Adipose tissue (tissue), 3 donors: Measurements from ENCODE around the gene SUSD4. TPM values are rescaled to one million over a fixed set of nuclear protein-coding genes. Genes with fewer than 3 reads are reported as not detected.

Source experiments
- H3K27ac ChIP-seq: one replicate; pipeline ENCODE4 v1.5.1; 2013; ENCODE audit warnings: low read depth, low read length
- whole genome bisulfite sequencing, 3 donors: extraction: QIAGEN DNeasy Blood & Tissue Kit; methylation state at CpG; one replicate each; pipeline ENCODE4 v1.1.7; 2013; 5-methylcytosine and 5-hydroxymethylcytosine counted together
- polyA plus RNA-seq, 3 donors: library from polyadenylated mRNA; stranded (reverse); fragments of 200-250 nt; gene quantifications; one replicate each; pipeline ENCODE4 v1.2.3, GENCODE V29; 2013
- donor health status: healthy with polysubstance abuse.
- donor health status: Bipolar disorder and iron deficiency.
- donor health status: healthy.

SUSD4 gene
- polyA plus RNA-seq, 3 donors: 0.91 to 6.8 (median 5.6) TPM

DNA sequence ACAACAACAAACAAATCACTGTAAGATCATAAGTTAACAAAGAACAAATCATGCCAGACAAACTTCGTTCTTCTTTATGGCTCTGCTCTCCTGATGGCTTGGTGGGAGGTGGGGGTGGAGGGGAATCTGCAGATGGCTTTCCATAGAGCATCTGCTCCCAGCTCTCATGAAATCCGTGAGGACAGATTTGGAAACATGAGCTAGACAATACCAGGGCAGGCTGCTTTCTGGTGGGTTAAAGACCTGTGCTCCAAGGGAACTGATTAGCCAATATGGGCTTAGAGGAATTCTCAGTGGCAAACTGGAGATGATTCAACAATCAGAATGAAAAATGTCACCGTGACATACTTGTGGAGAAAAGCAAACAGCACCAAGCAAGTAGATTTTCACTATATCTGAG is 151.5 kb downstream of the SUSD4 start:
- no peak overlapping the region for H3K27ac ChIP-seq
- 83 to 86% (median 86%) methylated on average over 3 of the region's 3 CpGs for WGBS, 3 donors

DNA sequence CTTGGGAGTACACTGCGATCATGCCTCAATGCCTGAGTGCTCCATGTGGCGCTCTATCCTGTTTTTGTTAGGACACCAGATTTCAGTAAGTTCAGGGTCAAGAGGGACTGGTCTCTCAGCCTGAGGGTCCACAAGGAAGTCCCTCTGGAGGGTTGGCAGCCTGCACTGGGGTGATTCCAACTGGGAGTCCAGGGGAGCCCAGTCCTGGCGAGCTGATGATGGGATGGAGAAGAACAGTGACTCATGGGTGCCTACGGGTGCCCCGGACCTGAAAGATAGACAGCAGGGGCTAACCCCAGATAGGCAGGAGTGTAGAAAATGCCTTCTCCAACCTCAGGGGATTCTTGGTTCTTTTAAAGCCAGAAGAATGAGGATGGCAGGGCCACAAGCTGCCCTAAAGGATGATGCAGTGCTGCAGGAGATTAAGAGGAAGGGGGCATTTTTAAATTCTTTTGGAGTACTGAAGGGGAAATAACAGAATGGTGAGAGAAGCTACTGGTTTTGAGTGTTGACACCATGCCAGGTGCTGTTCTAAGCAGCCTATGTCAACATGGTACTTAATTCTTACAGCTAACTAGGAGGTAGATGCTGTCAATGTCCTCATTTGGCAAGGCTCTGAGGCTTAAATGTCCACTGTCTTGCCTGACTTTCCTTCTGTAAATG is 152.5 kb downstream of the SUSD4 start:
- 94 to 95% (median 94%) methylated on average over 5 of the region's 5 CpGs for WGBS, 3 donors

DNA sequence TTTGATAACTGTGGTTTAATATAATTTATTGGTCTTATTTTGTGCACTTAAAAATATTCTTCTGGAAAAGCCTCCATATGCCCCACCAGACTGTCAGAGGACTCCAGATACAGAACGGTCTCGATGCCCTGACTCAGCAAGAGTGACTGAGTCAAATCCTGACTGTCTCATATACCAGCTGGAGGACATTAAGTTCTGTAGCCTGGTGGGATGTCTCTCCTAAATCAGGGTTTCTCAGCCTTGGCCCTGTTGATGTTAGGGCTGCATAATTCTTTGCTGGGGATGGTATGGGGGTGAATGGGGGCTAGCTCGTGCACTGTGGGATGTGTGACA is 153.2 kb downstream of the SUSD4 start:
- 84 to 92% (median 90%) methylated on average over 3 of the region's 3 CpGs for WGBS, 3 donors

More for the DNA sequence above, 152.5 kb downstream of the SUSD4 start:
- H3K27ac ChIP-seq: no peak overlapping the region

DNA sequence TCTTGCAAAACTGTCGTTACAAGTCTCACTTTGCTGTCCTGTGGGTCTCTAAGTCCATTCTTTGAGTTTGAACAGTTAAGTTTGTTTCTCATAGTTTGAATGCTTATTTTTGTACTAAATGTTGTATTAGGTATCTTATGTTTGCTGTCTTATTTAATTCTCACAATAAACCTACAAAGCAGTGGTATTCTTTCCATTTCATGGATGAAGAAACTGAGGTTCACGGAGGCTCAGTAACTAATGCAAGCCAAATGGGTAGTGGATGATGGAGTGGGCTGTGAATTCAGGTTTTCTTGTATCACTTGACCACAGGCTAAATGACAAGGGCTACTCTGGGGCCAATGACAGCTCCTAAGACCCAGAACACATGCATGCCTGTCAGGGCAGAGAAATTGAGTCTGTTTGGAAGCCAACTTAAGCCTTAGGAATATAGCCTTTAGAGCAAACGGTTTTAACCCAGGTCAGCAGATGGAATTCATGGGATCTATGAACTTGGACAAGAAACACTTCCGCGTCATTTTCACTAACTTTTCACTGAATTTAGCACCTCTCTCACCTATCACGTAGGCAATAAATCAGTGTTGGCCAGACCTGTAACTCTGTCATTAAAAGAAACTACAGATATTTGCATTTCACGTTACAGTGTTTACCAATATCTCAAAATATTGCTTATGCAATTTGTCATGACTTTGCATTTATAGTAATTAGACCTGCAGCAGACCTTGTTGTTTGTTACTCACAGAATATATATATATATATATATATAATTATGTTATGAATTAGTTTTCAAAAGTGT is 153.8 kb downstream of the SUSD4 start:
- WGBS, 3 donors: 84 to 90% (median 88%) methylated on average over 7 of the region's 7 CpGs
- H3K27ac ChIP-seq: no peak overlapping the region

More for the DNA sequence above, 153.2 kb downstream of the SUSD4 start:
- no peak overlapping the region for H3K27ac ChIP-seq

DNA sequence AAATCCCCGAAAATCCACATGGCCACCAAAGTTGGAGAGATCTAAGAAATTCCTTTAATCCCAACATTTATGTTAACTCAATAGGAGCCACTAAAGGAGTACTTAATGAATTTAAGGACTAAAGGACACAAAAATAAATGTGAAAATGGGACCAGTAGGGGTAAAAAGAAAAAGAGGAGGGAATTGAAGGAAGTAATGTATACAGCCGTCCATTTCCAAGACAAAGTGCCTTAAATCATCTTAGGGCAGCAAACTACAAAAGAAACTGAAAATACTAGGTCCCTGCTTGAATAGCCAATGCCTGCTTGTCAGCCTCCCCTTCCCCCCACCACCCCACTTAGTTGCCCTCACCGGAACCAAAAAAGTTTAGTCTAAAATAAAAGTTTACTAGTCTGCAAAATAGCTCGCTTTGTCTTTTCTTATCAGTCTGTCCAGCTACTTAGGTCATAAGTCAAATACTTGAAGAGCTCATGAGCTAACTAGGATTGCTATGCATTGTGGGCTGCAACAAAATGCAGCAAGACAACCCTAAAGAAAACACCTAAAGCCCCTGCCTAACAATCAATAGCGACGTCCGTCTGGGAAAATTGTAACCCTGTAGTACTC is 154.6 kb downstream of the SUSD4 start:
- 67 to 74% (median 73%) methylated on average over 7 of the region's 7 CpGs for WGBS, 3 donors
- H3K27ac ChIP-seq: no peak overlapping the region

DNA sequence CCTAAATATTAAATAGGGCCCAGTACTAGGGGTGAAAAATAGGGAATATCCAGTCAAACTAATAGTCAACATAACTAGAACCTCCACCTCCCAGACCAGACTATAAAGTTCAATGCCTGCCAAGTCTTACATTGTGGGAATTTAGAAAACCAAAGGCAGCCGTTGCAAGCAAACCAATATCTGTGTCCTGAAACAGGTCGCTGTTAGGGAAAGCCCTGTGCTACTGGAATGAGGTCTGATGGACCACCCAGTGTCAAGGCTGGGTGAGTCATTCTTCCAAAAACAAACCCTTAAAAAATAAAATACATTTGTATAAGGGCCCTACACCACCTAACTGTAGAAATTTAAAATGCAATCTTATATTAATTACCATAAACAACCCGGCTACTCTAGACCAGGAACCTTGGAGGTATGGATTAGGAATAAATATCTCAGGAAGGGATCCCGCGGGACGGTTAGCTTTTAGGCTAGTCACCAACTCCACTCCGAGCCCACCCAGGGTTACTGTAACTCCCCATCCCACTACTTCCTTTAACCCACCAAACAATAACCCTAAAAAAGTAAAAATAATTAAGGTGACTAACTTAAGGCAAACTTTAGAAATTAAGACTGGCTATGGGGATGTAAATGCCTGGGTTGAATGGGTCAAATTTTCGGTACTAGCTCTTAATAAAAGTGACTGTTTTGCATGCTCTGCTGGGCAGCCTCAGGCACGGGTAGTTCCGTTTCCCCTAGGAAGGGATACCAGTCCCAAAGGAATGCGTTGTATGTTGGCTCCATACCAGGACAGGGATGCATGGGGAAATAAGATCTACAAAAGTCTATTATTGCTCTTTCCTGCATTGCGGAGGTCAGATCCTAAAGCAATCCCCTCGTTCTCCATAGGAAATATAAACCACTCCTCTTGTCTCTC is 155.6 kb downstream of the SUSD4 start:
- 59 to 73% (median 67%) methylated on average over 13 of the region's 13 CpGs for WGBS, 3 donors

DNA sequence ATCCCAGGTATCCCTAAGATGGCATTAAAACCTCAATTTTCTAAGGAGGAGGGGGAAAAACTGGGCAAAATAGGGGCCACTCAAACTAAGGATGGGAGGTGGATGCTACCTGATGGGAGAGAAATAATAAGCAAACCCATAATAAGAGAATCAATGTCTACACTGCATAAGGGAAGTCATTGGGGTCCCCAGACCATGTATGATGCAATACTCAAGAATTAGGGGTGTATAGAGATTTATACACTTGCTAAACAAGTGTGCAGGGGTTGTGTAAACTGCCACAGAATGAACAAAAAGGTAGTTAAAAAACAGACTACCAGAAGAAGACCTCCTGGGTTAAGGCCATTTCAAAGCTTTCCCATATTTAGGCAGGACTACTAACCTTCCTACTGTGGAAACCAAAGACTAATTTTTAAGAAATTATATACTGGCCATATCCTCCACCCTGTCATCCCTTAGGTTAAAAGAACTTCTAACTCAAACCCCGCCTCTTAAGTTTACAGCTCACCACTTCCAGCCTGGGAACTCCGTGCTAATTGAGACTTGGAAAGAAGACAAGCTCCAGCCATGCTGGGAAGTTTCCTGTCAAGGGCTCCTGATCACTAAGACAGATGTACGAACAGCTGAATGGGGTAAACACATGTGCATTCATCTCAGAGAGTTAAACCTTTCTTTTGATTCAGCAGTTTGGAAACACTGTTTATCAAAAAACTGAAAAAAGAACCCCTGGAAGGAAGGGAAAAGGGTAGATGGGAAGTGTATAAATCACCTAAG is 156.5 kb downstream of the SUSD4 start:
- WGBS, 3 donors: 46 to 61% (median 56%) methylated on average over 3 of the region's 3 CpGs
- no peak overlapping the region for H3K27ac ChIP-seq

More for the DNA sequence above, 155.6 kb downstream of the SUSD4 start:
- H3K27ac ChIP-seq: no peak overlapping the region

DNA sequence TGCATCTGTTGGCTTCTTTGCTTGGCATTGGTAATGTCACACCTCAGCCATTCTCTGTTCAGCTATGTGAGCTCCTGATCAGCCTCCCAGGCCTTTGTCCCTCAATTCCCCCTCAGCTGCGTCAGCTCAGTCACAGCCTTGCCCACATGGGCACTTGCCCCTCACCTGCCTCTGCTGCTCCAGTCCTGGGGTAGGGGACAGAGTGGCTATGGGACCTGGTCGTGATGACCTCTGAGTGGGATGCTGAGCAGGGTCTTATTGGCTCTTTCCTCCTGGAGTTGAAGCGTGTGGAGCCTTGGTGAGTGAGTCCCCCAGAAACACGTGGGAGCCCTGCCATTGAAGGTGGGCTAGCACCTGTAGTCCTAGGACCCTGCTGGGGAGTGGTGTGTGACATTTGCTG is 159.6 kb downstream of the SUSD4 start:
- 87 to 91% (median 90%) methylated on average over 4 of the region's 4 CpGs for WGBS, 3 donors
- H3K27ac ChIP-seq: no peak overlapping the region

DNA sequence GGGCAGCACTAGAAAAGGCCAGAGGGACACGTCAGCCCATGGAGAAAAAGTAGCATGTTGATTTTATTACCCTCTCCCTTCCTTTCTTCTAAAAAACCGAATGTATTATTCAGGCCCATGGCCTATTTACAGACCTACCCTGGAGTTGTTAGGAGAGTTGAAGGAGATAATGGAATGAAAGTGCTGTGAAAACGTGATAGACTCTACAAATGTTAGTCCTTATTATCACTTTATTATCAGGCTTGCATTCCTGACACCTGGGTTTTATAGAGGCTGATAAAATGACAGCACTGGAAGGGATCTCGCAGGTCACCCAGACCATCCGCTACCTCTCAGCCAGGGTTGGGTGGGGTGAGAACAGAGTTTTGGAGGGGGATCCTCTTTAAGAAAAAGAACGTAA is 160.3 kb downstream of the SUSD4 start:
- 84 to 89% (median 87%) methylated on average over 6 of the region's 6 CpGs for WGBS, 3 donors
- no peak overlapping the region for H3K27ac ChIP-seq

DNA sequence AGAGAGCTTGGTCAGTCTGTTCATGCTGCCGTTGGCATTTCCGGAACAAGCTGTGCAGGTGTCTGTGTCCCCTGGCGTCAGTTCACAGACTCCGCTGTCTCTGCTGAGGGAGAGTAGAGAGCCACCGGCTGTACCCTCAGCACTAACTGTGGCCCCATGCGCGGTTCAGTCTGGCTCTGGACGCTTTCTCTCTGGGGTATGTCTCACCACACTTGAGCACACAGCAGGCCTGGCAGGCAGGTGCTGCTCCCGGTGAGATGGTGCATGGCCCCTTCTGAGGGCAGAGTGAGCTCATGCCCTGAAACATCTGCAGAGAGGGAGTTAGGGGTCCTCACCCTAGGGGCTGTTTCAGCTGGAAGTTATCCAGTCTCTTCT is 161.0 kb downstream of the SUSD4 start:
- 88 to 95% (median 93%) methylated on average over 9 of the region's 9 CpGs for WGBS, 3 donors
- H3K27ac ChIP-seq: no peak overlapping the region

DNA sequence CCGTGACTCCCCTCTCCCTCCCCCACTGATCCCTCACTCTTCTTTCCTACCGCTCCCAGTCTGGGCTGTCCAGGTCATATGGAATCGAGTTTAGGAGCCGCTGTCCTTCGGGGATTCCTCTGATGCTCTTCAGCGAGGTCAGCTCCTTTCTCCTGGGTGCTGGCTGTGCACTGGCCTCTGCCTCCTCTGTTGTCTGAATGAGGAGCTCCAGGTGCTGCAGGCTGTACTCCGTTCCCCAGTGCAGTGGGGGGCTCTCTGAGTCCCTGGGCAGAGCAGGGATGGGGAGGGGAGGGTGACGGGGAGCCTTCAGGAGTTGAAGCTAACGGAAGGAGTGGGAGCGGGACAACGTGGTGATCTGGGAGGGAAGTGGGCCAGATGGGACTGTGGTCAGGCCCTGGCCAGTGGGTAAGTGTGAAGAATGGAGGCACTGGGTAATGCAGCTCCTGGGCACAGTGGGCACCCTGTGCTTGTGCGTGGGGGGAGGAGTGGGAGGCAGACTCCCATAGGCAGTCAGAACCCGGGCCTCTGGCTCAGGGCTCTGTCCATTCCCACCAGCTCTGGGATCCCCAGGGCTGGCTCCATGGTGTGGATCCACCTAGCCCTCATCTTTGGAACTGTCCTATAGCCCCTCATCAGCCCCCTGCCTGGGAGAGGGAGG is 161.5 kb downstream of the SUSD4 start:
- no peak overlapping the region for H3K27ac ChIP-seq
- 80 to 88% (median 87%) methylated on average over 13 of the region's 13 CpGs for WGBS, 3 donors

DNA sequence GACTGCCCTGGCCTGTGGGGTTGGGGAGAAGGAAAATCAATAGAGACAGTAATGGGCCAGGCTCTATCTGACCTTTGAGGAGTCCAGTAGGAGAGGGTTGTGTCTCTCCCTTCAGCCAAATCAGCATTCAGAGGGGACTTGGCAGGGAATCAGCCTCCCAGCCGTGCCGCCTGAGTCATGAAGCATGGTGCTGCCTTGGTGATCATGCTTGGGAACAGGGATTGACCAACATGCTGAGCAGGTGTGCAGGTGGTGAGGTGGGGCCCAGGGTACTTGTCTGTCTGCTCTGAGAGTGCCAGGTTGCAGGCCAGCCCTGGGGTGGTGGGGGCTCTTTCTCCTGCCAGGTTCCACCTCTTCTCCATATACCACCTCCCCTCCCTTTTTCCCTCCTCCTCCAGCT is 162.0 kb downstream of the SUSD4 start:
- 82 to 96% (median 85%) methylated on average over 2 of the region's 2 CpGs for WGBS, 3 donors
- no peak overlapping the region for H3K27ac ChIP-seq

DNA sequence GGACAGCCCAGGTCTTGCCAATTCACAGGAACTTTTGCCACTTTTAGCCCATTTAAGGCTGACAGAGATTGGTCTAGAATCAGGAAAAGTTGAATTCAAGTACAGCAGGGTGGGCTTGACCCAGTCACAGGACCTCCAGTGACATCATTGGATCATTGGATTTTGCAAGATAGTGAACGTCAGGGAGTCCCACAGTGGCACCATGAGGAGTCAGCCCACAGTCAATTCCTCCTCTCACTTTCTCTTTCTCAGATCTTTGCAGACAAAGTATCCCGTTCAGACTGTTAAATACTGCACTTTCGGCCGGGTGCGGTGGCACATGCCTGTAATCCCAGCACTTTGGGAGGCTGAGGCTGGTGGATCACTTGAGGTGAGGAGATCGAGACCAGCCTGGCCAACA is 163.1 kb downstream of the SUSD4 start:
- no peak overlapping the region for H3K27ac ChIP-seq
- WGBS, 3 donors: 88 to 91% (median 90%) methylated on average over 6 of the region's 6 CpGs

DNA sequence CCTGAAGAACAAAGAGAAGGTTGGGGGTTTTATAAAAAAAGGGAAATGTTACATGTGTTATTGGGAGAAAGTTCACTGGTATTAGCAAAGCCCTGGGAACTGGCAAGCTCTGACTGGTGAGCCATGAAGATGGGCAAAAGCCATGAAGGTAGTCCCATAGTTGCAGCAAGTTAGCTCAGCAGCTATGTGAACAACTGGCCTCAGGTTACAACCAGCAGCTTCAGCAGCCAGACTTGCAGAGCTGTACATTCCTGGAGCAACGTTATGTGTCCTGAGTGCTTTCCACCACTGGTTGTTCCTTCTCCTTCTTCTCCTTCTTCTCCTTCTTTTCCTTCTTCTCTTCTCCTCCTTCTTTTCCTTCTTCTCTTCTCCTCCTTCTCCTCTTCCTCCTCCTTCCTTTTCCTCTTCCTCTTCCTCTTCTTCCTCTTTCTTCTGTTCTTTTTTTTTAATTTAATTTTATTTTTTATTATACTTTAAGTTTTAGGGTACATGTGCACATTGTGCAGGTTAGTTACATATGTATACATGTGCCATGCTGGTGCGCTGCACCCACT is 164.8 kb downstream of the SUSD4 start:
- H3K27ac ChIP-seq: no peak overlapping the region
- 45 to 59% (median 45%) methylated on average over 2 of the region's 2 CpGs for WGBS, 3 donors

DNA sequence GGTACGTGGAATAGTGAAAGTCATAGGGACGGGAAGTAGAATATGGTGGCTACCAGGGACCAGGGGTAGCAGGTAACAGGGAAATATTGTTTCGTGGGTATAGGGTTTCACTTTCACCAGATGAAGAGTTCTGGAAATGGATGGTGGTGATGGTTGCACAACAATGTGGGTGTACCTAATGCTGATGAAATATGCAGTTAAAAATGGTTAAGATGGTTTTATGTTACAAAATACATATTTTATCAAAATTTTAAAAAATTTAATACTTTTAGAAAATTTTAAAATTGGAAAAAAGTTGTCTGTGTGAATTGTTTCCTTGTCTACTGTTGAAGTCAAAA is 165.4 kb downstream of the SUSD4 start:
- 65 to 91% (median 72%) methylated on average over 3 of the region's 3 CpGs for WGBS, 3 donors
- no peak overlapping the region for H3K27ac ChIP-seq

DNA sequence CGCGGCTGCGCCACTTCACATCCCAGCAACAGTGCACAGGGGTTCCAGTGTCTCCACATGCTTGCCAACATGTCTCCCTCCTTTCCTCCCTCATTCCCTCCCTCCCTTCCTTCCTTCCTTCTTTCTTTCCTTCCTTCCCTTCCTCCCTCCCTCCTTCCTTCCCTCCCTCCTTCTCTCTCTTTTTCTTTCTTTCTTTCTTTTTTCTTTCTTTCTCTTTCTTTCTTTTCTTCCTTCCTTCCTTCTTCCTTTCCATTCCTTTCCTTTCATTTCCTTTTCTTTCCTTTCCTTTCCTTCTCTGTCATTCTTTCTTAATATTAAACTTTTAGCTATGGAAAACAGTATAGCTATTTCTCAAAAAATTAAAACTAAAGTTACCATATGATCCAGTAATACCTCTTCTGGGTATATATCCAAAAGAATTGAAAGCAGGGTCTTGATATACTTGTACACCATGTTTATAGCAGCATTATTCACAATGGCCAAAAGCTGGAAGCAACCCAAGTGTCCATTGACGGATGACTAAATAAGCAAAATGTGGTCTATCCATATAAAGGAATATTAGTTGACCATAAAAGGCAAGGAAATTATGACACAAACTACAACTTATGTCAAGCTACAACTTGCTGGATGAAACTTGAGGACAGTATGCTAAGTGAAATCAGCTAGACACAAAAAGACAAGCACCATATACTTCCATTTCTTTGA is 165.9 kb downstream of the SUSD4 start:
- H3K27ac ChIP-seq: no peak overlapping the region
- WGBS, 3 donors: 67 to 70% (median 67%) methylated on average over 4 of the region's 4 CpGs
